ENCODE data around the gene SOX9.
"Not testable (repeated sequence)": the region's sequence is repeated elsewhere in the genome, so short reads cannot be mapped to it uniquely, and the experiment has no call there.

Gene SOX9

GRCh38 chr17:72111926-72112325, 8.9 kb upstream of the SOX9 start:
- DNase-seq, result not testable (repeated sequence)

DNA sequence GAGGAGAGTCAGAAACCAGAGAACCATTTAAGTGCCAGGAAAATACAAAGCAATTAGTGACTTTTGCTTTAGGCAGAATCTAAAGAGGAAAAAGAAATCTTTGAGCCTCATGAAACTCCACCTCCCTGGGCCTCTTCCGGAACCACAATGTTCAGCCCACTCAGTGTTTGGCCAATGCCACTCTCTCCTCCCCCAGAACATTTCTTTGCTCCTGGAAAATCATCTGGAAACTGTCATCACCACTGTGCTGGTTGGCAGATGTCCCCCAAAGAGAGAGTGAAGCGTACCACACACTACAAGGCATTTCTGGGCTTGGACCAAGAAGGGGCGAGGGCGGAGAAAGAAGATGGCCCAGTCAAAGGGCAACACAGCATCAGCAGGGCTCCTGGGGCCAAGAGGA, 7.1 kb upstream of the SOX9 start:
- DNase-seq, result no peak

DNA sequence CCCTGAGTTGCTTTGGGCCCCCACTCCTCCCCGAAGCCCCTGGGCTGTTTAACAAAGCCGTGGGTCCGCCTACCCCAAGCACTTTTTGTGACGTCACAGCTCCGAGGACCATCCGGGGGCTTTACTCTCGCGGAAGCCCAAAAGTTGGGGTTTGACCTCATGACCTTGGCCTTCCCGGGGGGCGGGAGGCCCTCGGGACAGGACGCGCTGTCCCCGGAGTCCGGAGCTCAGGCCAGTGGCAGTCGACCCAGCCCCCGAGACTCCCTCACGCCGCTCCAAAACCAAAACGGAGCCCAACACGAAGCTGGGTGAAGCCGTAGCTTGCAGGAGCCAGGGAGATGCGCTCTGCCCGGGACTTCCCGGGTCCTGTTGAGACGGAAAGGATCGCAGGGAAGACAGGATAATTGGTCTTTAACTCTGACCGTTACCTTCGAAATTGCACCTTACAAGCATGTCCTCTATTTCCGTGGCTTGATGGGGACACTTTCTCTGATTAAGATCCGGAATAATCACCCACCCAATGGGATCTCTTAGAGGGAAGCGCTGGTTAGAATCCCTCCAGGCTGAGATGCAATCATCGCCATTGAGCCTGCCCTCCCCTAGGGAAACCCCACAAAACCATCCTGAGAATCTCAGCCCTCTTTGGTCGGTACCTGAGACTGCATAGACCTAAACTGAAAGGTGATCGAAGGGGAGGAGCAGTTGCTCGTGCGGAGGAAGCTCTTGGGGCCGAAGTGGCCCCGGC, 4.9 kb upstream of the SOX9 start:
- DNase-seq, result no peak

DNA sequence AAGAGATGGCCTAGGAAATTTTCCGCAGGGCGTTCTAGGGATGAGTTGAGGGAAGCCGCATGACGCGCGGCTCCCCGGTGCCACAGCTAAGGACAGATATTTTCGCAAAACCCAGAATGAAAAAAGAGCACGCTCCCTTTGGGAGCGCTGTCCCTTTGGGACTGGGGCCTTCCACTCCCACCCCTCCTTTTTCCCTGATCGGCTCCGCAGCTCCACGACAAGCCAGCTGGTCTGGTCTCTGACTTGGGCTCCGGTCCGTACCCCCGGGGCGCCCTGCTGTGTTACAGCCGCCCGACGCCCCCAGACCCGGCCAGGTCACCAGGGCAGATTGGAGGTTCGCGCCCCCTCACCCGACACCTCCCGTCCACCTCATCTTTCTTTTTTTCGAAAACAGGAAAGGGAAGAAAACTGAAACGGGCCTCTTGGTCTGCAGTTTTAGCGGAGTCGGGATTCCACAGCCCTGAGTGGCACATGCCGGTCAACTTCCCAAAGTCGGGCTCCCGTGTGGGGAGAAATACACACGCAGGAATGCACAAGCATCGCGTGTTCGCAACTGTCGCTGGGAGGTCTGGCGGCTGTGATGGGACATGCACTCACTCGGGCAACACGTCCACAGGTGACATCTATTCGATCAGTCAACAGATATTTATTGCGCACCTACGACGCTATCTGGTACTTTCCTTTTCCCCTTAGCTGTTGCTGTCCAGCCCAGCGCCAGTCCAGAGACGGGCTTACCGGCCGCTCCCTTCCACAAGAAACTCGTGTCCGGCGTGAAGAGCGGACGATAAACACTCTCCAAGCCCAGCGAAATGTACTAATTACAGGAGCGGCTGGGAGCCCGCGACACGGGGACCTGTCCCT, 3.9 kb upstream of the SOX9 start:
- no peak for DNase-seq

DNA sequence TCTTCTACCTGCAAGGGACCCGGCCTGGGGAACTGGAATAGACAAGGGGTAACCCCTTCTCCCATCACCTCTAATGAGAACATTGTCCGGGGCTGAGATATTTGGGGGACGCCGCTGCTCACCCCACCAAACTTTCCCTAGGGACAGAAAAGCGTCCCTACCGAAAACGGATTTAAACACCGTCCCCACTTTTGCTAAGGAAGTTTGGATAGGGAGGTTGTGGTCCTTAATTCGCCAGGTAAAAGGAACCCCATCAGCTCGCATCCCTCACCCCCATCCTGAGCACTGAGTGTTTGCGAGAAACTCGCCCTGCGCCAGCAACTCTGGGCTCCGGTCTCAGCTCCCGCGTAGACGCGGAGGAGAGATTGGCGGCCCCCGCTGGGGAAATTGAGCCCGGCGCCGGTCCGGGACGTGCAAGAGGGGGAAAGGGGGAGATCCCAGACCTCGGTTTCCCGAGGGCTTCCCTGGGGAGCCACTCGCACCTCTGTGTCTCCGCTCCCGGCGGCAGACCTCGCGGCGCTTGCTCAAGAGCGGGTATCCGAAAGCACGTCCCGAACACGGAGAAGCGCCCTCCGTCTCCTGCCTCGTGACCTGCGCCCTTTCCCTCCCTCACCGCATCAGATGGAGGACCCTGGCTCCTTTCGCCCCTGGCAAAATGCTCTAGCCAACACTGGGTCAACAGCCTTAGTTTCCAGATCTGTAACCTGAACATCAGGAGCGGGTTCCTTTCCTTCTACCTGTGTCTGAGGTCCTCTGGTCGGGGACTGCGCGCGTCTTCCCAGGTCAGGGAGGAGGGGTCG, 3.1 kb upstream of the SOX9 start:
- DNase-seq, result no peak

DNA sequence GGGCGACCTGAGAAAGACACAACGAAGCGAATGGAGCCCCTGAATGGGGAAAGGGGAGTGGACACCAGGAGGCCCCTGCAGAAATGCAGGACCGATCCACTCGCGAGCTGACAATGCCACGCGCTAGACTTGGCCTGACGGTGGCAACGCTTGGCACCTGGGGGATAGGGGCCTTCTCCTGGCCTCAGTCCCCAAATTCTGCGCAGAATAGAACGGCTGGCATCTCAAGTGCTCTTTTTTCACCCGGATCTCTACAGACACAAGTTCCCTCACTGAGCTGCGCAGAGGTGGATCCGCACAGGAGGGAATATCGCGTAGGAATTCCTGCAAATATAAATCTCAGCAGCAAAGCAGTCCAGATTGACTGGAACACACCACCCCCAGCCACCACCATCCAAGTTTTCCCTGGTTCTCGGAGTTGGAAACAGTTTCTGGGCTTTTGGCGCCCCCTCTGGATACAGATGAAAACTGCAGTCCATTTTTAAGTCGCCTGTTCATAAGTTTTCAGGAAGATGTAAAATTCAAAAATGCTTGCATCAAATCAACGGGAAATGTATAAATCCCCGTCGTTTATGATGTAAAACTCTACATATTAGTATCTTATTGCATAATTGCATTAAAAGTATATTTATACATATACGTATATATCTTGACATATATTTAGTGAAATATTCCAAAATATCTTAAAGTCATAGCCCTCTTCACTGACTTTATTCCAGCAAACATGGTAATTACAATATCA, 2.3 kb upstream of the SOX9 start:
- DNase-seq, result peak; percentile 39

- DNase-seq, result no peak
Measured at GRCh38 chr17:72119077-72119872, 1.5 kb upstream of the SOX9 start.

DNA sequence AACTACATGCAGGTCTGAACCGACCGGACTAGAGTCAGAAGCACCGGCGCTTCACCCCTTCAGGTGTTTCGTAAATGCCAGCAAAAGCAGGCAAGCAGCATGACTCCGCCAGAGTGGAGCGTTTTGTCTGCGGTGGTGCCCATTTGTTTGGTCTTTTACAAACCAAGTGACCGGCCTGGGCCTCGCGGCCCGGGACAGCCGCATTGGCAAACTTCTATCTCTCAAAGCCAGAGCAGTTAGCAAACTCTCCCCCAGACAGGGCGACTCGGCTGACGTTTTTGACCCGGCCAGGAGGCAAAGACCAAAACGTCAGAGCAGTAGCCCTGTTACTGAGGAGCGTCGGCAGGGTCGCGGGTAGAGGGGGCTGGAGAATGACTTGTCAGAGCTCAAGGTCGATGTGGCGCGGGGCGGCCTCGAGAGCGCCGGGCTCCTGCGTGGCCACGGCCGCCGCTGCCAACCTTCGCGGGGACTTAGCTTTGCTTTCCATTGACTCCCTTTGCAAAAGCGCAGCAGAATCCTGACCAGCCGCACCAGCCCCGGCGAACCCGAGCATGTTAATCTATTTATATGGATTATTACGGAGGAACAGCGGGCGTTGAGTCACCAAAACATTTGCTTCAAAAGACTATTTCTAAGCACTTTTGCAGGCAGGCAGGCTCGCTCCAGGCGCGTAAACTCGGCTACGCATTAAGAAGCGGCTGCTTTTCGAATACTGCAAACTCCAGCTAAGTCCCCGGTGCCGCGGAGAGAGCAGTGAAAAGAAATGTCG, 763 bp upstream of the SOX9 start:
- no peak for DNase-seq

- no peak for DNase-seq
Measured at GRCh38 chr17:72121164-72122009, 567 bp downstream of the SOX9 start.

DNA sequence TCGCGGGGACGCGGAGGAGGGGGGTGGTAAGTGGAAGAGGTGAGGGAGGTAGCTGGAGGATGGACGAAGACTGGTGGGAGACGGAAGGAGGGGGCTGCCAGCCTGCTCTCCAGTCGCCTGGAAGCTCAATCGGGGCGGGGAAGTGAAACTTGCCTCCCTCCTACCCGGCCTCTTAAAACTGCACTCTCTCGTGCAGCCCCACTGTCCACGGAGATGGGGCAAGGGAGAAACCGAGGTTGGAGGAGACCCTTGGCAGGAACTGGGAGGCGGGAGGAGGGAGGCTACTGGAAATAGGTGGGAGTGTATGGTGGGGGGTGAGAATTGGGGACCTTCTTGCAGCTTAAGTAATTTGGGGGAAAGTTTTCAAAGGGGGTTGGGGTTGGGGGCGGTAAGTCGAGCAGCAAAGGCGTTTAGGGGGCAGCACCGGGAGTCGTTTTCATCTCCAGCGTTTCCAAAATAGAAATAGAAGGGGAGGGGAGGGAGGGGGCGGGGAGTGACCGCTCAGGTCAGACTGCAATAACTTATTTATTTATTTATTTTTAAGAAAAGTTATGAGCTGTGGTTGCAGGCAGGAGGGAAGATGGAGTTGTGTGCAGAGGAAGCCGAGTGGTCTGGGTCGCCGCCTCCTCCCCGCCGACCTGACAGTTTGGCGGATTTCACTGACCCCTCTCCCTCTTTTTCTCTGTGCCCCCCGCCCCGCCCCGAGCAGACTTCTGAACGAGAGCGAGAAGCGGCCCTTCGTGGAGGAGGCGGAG, 1.4 kb downstream of the SOX9 start:
- DNase-seq, result no peak

DNA sequence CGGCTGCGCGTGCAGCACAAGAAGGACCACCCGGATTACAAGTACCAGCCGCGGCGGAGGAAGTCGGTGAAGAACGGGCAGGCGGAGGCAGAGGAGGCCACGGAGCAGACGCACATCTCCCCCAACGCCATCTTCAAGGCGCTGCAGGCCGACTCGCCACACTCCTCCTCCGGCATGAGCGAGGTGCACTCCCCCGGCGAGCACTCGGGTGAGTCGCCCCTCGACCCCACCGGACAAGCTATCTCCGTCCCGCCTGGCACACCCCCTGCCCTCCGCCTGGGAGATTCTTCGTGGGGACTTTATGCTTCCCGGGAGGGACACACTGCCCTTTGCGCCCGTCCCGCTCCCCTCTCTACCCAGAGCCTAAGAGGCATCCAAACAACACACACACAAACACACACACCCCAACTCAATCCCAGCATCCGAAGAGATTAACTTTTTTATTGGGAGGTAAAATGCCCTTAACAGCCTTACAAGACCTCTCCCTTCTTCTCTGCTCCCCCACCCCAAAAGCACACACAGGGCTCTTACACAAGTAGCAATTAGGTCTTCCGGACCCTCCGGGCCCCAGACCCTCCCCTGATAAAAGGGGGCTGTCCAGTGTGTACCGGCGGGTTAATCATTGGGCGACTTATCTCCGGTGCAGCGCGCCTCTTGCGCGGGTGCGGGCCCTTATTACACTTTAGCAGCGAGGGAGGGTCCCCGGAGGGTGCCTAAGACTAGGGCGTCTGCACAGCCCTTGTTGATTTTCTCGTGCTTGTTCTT, 2.1 kb downstream of the SOX9 start:
- DNase-seq, result no peak

DNA sequence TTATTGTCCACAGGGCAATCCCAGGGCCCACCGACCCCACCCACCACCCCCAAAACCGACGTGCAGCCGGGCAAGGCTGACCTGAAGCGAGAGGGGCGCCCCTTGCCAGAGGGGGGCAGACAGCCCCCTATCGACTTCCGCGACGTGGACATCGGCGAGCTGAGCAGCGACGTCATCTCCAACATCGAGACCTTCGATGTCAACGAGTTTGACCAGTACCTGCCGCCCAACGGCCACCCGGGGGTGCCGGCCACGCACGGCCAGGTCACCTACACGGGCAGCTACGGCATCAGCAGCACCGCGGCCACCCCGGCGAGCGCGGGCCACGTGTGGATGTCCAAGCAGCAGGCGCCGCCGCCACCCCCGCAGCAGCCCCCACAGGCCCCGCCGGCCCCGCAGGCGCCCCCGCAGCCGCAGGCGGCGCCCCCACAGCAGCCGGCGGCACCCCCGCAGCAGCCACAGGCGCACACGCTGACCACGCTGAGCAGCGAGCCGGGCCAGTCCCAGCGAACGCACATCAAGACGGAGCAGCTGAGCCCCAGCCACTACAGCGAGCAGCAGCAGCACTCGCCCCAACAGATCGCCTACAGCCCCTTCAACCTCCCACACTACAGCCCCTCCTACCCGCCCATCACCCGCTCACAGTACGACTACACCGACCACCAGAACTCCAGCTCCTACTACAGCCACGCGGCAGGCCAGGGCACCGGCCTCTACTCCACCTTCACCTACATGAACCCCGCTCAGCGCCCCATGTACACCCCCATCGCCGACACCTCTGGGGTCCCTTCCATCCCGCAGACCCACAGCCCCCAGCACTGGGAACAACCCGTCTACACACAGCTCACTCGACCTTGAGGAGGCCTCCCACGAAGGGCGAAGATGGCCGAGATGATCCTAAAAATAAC, 3.0 kb downstream of the SOX9 start:
- no peak for DNase-seq

GRCh38 chr17:72124438-72124775, 3.6 kb downstream of the SOX9 start:
- no peak for DNase-seq

DNA sequence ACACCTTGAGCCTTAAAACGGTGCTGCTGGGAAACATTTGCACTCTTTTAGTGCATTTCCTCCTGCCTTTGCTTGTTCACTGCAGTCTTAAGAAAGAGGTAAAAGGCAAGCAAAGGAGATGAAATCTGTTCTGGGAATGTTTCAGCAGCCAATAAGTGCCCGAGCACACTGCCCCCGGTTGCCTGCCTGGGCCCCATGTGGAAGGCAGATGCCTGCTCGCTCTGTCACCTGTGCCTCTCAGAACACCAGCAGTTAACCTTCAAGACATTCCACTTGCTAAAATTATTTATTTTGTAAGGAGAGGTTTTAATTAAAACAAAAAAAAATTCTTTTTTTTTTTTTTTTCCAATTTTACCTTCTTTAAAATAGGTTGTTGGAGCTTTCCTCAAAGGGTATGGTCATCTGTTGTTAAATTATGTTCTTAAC, 4.4 kb downstream of the SOX9 start:
- DNase-seq, result no peak

GRCh38 chr17:72125742-72126141, 4.9 kb downstream of the SOX9 start:
- no peak for DNase-seq

- DNase-seq, result no peak
Measured at GRCh38 chr17:72126575-72127486, 6.0 kb downstream of the SOX9 start.

All from stimulated activated CD4-positive, alpha-beta T cell treated with anti-CD3 and anti-CD28 coated beads, Interleukin-15, amount 100 ng/mL, for 24 hours (primary cell).